NCI-H2171 (cell line): Measurements from ENCODE around the gene PCNX4.

ENCODE experiments used
- DNase-seq: peaks from one replicate; lab custom pipeline; 2025; lab: John Stamatoyannopoulos, UW

Gene PCNX4

GRCh38 chr14:60206249-60206670, 114.5 kb downstream of the PCNX4 start:
- DNase-seq, result no peak

- DNase-seq, result no peak
These were observed 115.3 kb downstream of the PCNX4 start for GRCh38 chr14:60206837-60207533.

GRCh38 chr14:60210703-60211102, 119.0 kb downstream of the PCNX4 start:
- DNase-seq, result no peak

GRCh38 chr14:60211153-60211552, 119.4 kb downstream of the PCNX4 start:
- DNase-seq, result no peak

- DNase-seq, result no peak
These were observed 121.0 kb downstream of the PCNX4 start for GRCh38 chr14:60212503-60213371.

- DNase-seq, result no peak
These were observed 122.3 kb downstream of the PCNX4 start for GRCh38 chr14:60214003-60214402.

- DNase-seq, result no peak
These were observed 122.8 kb downstream of the PCNX4 start for GRCh38 chr14:60214415-60215126.

- DNase-seq, result no peak
These were observed 123.4 kb downstream of the PCNX4 start for GRCh38 chr14:60215127-60215444.

GRCh38 chr14:60215520-60216420, 124.0 kb downstream of the PCNX4 start:
- no peak for DNase-seq

- DNase-seq, result no peak
These were observed 126.0 kb downstream of the PCNX4 start for GRCh38 chr14:60217713-60218112.
